GM18526 (cell line): Measurements from ENCODE around the gene BIN1.

Source experiments
- POLR2A ChIP-seq: IDR thresholded peaks from 3 replicates; pipeline ENCODE4 v1.6.1; 2011; ENCODE audit not compliant: insufficient read length; ENCODE audit errors: extremely low read depth

The BIN1 gene

GRCh38 chr2:127078666-127079270 lies 28.2 kb downstream of the BIN1 start:
- TF ChIP-seq POLR2A, result no peak

DNA sequence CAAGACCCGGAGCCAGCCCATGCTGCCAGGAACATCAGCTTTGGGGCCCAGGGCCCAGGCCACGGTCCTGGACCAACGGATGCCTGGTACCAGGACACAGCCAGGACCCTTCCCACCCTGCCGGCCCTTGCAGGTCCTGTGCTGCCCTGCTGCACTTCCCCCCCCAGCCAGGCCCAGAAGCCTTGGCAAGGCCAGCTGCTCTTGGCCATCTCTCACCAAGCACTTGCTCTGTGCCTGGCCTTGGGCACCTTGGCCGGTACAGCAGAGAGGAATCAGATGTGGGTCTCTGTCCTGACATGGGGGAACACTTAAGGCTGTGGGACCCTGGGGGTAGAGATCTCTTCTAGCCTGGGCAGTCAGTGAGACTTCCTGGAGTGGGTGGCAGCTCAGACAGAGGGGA lies 28.9 kb downstream of the BIN1 start:
- TF ChIP-seq POLR2A, result no peak

- TF ChIP-seq POLR2A, result no peak
Observed at GRCh38 chr2:127076924-127077323, 30.0 kb downstream of the BIN1 start.

DNA sequence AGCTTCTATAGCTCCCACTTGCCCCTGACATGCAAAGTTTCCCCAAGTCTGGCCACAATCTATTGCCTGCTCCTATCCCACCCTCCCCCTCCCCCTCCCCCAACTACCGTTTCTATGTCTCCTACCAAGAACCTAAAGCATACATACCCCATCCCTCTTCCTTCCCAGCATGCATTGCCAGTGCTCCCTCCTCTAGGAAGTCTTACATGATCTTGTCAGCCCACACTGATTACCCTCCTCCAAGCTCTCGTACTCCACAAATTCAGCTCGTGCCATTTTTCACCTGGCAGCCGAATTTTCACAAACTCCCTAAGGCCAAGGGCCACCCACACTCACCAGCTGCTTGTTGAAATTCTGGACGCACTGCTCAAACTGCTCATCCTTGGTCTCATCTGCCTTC lies 30.7 kb downstream of the BIN1 start:
- no peak for TF ChIP-seq POLR2A

GRCh38 chr2:127075821-127076220 lies 31.1 kb downstream of the BIN1 start:
- TF ChIP-seq POLR2A, result no peak

GRCh38 chr2:127074936-127075335 lies 32.0 kb downstream of the BIN1 start:
- TF ChIP-seq POLR2A, result no peak

DNA sequence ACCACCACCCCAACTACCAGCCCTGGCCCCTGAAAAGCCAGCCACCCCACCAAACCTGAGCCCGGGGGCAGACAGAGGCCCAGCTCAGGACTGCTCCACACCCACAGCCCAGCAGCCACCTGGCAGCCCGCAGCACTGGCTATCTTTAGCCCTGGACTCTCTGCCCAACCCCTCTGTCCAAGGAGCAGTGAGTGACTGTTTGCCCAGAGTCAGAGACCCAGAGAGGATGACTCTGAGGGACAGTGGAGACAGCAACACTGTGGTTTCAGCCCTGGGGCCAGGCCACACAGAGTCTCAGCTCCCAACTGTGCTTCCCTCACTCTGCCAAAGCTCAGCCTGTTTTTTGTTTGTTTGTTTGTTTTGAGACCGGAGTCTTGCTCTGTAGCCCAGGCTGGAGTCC lies 32.6 kb downstream of the BIN1 start:
- no peak for TF ChIP-seq POLR2A

- no peak for TF ChIP-seq POLR2A
Observed at GRCh38 chr2:127072970-127073369, 34.0 kb downstream of the BIN1 start.

DNA sequence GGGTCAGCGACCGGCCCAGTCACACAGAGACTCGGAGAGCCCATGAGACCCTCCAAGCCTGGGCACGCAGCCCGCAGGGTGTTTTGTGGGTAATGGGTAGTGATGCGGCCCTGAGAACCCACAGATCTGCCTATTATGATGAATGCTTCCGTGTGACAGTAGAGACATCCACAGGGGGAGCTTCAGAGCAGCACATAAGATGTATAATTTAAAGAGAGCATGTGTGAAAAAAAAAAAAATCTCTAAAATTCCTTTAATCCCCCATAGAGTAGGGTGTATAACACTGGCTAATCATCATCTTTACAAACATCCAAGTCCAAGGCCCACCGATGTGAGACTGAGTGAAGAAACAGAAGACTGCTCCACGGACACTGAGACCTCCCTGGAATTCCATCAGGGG lies 34.6 kb downstream of the BIN1 start:
- no peak for TF ChIP-seq POLR2A

DNA sequence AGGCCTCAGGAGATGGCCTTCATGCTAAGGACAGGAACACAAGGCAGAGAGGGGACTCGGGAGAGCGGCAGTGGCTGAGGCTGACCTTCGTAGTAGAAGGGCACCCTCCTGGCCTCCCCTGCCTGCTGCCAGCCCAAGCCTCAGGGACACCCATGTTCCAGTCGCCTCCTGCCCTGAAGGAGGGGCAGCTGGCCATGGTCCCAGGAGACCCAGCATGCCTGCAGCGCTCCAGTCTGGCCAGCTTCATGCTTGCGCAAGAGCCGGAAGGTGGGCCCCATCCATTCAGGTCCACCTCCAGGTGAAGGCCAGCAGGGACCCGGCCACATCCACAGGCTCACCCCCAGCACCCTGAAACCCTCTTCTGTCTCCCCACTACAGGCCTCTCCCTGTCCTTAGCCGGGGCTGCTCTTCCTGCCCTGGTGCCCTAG lies 35.0 kb downstream of the BIN1 start:
- TF ChIP-seq POLR2A, result no peak

DNA sequence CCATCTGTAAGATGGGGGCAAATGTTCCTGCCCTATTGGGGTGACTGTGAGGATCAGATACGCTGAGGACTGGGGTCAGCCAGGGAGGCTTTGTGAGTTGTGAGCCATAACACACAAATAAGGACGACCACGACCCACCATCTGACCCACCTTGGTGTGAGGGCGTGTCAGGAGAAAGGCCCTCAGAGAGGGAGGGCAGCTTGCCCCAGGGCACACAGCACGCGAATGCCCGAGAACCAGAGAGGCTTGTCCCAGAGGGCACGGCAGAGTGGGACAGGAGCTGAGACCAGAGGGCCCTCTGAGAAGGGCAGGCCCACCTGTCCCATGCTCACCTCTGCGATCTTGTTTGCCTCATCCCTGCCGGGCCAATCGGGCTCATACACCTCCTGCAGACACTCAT lies 36.7 kb downstream of the BIN1 start:
- no peak for TF ChIP-seq POLR2A

GRCh38 chr2:127069536-127069935 lies 37.4 kb downstream of the BIN1 start:
- TF ChIP-seq POLR2A, result no peak

DNA sequence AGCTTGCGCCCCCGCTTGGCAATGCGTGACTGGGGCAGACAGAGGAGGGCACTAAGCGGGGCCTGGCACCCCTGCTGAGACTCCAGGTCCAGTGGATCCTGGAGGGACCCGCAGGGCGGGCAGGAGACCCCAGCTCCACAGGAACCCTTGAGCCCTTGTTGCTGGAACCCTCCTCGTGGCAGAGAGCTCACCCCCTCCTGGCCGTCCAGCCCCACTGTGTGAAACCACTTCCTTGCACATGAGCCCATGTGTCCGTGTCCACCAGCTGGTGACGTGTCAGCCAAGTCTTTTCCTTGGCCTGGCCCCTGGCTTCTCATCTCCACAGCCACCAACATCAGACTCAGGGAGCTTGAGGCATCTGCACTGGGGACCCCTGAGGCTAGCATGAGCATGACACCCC lies 38.0 kb downstream of the BIN1 start:
- TF ChIP-seq POLR2A, result no peak

- no peak for TF ChIP-seq POLR2A
Observed at GRCh38 chr2:127068351-127068741, 38.6 kb downstream of the BIN1 start.

DNA sequence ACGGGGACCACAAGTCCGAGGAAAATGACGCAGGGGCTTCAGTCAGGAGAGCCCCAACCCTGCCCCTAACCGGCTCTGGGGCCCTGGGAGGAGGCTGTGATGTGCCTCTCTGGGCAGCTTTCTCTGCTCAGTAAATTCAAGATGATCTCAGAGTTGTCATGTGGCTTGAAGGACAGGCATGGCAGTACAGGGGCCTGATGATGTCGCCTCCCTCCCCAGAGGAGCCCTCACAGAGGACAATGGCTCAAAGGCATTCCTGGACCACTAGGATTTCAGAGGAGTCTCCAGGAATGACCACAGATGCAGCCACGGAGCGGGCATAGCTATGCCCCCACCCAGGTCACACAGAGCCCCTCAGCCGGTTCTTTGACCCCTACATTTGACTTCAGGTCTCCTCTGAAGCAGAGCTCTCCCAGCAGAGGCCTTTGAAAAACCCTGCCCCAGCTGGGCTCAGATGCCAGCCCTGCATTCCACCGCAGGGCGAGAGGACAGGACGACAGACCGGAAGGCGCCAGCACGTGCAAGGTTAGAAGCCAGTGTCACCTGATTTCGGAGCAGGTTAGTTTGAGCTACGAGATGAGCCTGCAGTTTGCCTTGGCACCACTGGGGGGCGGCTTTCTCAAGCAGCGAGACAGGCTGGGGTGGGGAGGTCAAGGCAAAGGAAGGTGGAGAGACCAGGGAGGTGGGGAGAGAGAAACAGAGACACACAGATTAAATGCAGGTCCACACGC lies 39.2 kb downstream of the BIN1 start:
- no peak for TF ChIP-seq POLR2A

- no peak for TF ChIP-seq POLR2A
Observed at GRCh38 chr2:127066942-127067341, 40.0 kb downstream of the BIN1 start.

- TF ChIP-seq POLR2A, result no peak
Observed at GRCh38 chr2:127065940-127066318, 41.0 kb downstream of the BIN1 start.
